ENCODE results near the gene SOX6.

The SOX6 gene

DNA sequence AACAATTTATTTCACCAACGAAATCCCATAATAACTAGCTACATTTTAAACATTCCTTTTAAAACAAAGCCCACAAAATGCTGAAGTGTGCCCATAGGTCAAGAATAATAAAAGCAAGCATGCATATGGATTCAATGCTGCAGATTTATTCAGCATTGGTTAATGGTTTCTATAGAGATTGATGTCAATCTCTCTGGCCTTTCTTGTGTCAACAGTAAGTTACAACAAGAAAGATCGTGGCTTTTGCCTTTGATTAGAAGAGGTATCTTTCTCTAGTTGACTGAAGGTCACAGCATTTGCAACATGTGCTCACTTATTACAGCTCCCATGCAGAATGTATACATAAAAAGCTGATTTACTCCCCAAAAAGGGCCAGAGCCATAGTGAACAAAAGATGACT, 1.4 kb upstream of the SOX6 start:
- Histone ChIP-seq H3K27me3 (no peaks in the 10 kb centered on the region), H3K4me1 (peaks cover 0 to 44% (median 5%) of the 10 kb centered on the region in 4 donors), H3K9me3 (no peaks in the 10 kb centered on the region), H3K36me3 (no peaks in the 10 kb centered on the region), H3K4me3 (no peak overlapping the region), H3K27ac (no peak overlapping the region)
- intact Hi-C loops (cut with DNase I; ENCODE audit: low total_unique reads): no loop called here
- TF ChIP-seq, protein P1, sequence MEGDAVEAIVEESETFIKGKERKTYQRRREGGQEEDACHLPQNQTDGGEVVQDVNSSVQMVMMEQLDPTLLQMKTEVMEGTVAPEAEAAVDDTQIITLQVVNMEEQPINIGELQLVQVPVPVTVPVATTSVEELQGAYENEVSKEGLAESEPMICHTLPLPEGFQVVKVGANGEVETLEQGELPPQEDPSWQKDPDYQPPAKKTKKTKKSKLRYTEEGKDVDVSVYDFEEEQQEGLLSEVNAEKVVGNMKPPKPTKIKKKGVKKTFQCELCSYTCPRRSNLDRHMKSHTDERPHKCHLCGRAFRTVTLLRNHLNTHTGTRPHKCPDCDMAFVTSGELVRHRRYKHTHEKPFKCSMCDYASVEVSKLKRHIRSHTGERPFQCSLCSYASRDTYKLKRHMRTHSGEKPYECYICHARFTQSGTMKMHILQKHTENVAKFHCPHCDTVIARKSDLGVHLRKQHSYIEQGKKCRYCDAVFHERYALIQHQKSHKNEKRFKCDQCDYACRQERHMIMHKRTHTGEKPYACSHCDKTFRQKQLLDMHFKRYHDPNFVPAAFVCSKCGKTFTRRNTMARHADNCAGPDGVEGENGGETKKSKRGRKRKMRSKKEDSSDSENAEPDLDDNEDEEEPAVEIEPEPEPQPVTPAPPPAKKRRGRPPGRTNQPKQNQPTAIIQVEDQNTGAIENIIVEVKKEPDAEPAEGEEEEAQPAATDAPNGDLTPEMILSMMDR (IDR thresholded peaks at IDR 0.05): no peak
- DNase-seq: no peak

DNA sequence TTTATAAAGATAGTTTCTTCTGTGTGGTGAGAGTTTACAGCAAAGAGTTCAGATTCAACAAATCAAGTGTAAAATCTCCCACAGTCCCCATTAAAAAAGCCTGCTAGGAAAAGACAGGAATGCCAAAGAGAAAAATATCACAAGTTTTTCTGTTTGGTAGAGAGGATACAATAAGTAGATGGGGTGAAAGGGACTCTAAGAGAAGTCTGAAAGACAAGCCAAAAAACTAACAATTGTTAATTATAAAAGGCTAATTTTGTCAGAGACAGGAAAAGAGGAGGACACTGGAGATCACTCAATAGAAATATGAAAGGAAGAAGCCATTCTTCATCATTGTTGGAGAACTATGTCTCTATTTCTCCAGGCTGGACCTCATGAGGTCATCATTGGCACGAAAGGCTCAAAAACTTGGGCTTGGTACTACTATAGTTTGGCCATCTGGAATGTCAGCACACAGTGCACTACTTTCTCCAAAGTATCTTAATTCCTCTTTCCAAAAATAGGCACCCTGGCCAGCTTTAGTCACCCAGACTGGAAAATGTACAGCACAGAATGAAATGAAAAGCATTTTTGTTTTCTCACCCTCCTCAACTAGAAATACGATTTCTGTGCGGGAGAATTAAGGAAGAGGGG, 531 bp upstream of the SOX6 start:
- Histone ChIP-seq H3K27ac (peak overlapping the region; percentile 53 to 56), H3K36me3 (no peaks in the 10 kb centered on the region), H3K4me3 (peak overlapping the region; percentile 13 to 24), H3K4me1 (peaks cover 0 to 44% (median 5%) of the 10 kb centered on the region in 4 donors), H3K27me3 (no peaks in the 10 kb centered on the region), H3K9me3 (no peaks in the 10 kb centered on the region)
- TF ChIP-seq, protein P1 (IDR thresholded peaks at IDR 0.05): no peak
- intact Hi-C loops (cut with DNase I; ENCODE audit: low total_unique reads): no loop called here
- DNase-seq: peak; percentile 38 to 48

DNA sequence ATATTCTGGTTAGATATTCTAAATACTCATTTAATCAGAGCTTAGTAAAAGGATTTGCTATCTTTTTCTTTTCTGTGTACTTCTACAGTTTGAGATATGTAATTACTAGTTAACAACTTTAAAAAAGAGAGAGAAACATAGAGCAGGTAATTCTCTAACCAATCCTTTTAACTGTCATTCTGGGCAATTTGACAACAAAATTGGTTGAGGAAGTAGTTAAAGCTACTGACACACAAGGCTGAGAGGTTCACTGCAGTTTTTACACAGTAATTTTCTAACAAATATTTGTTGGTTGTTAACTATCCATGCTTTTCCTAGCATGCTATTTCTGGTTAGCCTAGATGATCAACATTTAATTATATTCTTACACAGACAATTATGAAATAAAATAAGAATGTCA, 3.6 kb downstream of the SOX6 start:
- no peak for DNase-seq
- intact Hi-C loops (cut with DNase I; ENCODE audit: low total_unique reads): no loop called here
- no peak overlapping the region for H3K27ac ChIP-seq
- no peaks in the 10 kb centered on the region for H3K9me3 ChIP-seq
- H3K36me3 ChIP-seq: no peaks in the 10 kb centered on the region
- peaks cover 0 to 44% (median 5%) of the 10 kb centered on the region in 4 donors for H3K4me1 ChIP-seq
- H3K27me3 ChIP-seq: no peaks in the 10 kb centered on the region
- no peak overlapping the region for H3K4me3 ChIP-seq
- TF ChIP-seq, protein P1 (IDR thresholded peaks at IDR 0.05): no peak

DNA sequence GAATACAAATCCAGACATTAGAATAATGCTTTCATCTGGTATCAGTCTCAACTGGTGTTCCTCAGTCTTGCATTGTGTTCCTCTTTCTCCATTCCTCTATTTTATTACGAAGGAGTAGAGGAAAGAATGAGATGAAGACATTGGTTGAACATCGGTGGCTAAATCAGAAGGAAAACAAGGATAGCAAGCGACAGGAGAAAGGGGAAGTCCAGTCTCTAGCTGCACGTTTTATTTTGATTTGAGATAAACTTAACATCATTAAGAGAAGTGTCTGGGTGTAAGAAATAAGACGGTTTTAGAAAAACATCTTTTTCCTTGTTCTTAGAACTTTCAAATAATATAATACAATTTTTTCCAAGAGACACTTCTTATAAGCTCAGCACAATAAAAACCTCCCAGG, 6.2 kb downstream of the SOX6 start:
- intact Hi-C loops (cut with DNase I; ENCODE audit: low total_unique reads): no loop called here
- H3K27me3 ChIP-seq: no peaks in the 10 kb centered on the region
- H3K4me1 ChIP-seq: peaks cover 0 to 45% (median 0%) of the 10 kb centered on the region in 4 donors

DNA sequence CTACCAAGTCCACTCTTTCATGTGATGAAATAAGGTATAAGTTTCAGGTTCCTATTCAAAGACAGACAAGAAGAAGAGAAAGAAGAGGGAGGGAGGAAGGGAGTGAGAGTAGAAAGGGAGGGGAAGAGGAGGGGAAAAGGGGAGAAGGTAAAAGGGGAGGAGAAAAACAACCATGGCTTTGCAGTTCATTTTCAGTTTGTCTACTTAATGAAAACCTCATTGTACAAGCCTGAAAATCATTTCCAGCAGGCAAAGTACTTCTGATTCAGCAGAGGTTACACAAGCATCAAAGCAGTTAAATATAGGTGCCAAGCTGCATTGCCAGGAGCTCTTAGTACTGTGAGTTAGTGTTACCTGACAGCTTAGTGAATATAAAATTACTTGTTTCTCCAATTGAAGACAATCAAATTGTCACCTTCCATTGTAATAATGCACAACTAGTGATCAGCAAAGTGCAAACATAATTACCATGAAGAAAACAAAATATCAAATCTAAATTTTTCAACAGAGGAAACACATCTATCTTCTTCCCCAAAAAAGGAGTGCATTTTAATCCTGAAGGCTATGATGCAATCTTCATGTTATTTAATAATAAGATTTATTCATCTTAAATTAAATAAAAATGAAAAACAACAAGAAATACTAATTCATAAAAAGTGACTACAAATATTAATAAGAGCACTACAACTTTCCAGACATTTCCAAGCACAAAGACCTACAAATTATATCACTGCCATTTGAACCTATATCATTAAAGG, 8.2 kb downstream of the SOX6 start:
- no peak for DNase-seq

More for the DNA sequence above, 6.2 kb downstream of the SOX6 start:
- TF ChIP-seq, protein P1 (IDR thresholded peaks at IDR 0.05): no peak
- H3K36me3 ChIP-seq: no peaks in the 10 kb centered on the region
- H3K4me3 ChIP-seq: no peak overlapping the region
- H3K27ac ChIP-seq: no peak overlapping the region
- DNase-seq: no peak
- no peaks in the 10 kb centered on the region for H3K9me3 ChIP-seq

More for the DNA sequence above, 8.2 kb downstream of the SOX6 start:
- Histone ChIP-seq H3K36me3 (no peaks in the 10 kb centered on the region), H3K4me1 (peaks cover 0 to 34% (median 0%) of the 10 kb centered on the region in 4 donors), H3K27ac (no peak overlapping the region), H3K27me3 (no peaks in the 10 kb centered on the region), H3K4me3 (no peak overlapping the region), H3K9me3 (no peaks in the 10 kb centered on the region)
- intact Hi-C loops (cut with DNase I; ENCODE audit: low total_unique reads): no loop called here
- TF ChIP-seq, protein P1 (IDR thresholded peaks at IDR 0.05): no peak

Data from tibial artery (tissue), 4 donors.